Measurements from ENCODE around the gene ZBTB2. TPM values are rescaled to one million over a fixed set of nuclear protein-coding genes. Genes with fewer than 3 reads are reported as not detected.

The ZBTB2 gene
- total RNA-seq, 6 donors from 2014 or later = 4.2 to 18.5 (median 10.9) TPM

DNA sequence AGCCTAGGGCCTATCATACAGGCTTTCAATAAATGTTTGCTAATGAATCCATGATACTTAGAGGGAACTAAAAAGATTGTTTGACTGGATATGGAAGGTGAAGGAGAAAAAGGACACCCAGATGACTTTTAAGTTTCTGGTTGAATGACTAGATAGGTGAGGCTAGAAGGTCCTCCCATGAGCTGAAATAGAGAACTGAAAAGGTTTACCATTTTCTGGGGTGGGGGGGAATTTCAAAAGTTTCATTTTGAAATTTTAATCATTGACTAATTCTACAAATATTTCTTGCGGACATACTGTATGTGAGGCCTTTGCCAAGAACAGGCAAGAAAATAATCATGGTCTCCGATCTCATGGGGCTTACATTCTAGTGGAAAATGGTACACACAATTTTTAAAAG, 17.9 kb upstream of the ZBTB2 start:
- no peaks in the 10 kb centered on the region for H3K27me3 ChIP-seq
- 91 to 93% methylated on average over 2 of the region's 2 CpGs for WGBS, 2 donors
- ATAC-seq (ENCODE audit: low FRiP score in 2 of 2) (no peak), DNase-seq (no peak)
- peaks cover 0 to 34% (median 14%) of the 10 kb centered on the region in 4 donors for H3K36me3 ChIP-seq
- no peak overlapping the region for H3K4me3 ChIP-seq
- H3K9me3 ChIP-seq = no peaks in the 10 kb centered on the region
- H3K4me1 ChIP-seq = no peaks in the 10 kb centered on the region
- no peak overlapping the region for H3K27ac ChIP-seq
- TF ChIP-seq POLR2A (IDR thresholded peaks at IDR 0.05) = no peak
- TF ChIP-seq EP300 (IDR thresholded peaks at IDR 0.05) = no peak
- no peak for TF ChIP-seq POLR2AphosphoS5 (IDR thresholded peaks at IDR 0.05)

DNA sequence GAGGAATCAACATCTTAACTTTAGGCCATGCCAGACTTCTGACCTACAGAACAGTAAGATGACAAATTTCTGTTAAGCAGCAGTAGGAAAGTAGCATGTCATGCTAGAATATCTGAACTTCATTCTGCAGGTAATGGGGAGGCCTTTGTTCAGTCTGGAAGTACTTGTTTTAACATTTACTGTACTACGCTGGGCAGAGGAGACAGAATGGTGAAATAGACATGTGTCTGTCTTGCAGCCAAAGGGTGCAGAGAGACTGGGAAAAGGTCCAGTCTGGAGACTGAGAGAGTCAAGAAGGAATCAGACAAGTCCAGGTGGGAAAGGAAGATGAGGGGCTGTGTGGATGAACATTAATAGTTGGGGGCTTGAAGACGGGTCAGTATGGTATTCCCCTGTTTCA, 17.5 kb upstream of the ZBTB2 start:
- Histone ChIP-seq H3K27me3 (no peaks in the 10 kb centered on the region), H3K36me3 (peaks cover 0 to 32% (median 15%) of the 10 kb centered on the region in 4 donors), H3K4me1 (no peaks in the 10 kb centered on the region), H3K9me3 (no peaks in the 10 kb centered on the region), H3K27ac (no peak overlapping the region), H3K4me3 (no peak overlapping the region)
- DNase-seq (no peak), ATAC-seq (ENCODE audit: low FRiP score in 2 of 2) (no peak)
- TF ChIP-seq POLR2AphosphoS5 (IDR thresholded peaks at IDR 0.05) (no peak), POLR2A (IDR thresholded peaks at IDR 0.05) (no peak), EP300 (IDR thresholded peaks at IDR 0.05) (no peak)
- TF ChIP-seq, protein P1, sequence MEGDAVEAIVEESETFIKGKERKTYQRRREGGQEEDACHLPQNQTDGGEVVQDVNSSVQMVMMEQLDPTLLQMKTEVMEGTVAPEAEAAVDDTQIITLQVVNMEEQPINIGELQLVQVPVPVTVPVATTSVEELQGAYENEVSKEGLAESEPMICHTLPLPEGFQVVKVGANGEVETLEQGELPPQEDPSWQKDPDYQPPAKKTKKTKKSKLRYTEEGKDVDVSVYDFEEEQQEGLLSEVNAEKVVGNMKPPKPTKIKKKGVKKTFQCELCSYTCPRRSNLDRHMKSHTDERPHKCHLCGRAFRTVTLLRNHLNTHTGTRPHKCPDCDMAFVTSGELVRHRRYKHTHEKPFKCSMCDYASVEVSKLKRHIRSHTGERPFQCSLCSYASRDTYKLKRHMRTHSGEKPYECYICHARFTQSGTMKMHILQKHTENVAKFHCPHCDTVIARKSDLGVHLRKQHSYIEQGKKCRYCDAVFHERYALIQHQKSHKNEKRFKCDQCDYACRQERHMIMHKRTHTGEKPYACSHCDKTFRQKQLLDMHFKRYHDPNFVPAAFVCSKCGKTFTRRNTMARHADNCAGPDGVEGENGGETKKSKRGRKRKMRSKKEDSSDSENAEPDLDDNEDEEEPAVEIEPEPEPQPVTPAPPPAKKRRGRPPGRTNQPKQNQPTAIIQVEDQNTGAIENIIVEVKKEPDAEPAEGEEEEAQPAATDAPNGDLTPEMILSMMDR (IDR thresholded peaks at IDR 0.05) = no peak
- WGBS, 2 donors = 95 to 98% methylated on average over 2 of the region's 2 CpGs

DNA sequence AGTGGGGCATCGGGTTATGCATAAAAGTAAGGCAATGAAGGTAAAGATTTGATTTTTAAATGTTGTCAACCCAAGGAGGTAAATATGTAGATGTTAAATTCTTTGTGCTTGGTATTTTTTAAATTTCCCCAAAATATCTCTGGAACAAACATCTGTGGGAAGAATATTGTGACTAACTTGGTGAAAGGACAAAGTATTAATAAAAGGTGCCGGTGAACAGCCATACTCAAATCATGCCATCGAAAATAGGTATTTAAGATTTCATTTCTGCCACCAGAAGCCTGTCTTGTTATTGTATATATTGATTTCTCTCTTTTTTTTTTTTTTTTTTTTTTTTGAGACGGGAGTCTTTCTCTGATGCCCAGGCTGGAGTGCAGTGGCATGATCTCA, 12.6 kb upstream of the ZBTB2 start:
- no peak for ATAC-seq (ENCODE audit: low FRiP score in 2 of 2)
- TF ChIP-seq POLR2A (IDR thresholded peaks at IDR 0.05) = no peak
- TF ChIP-seq POLR2AphosphoS5 (IDR thresholded peaks at IDR 0.05) = no peak
- TF ChIP-seq, protein P1 (IDR thresholded peaks at IDR 0.05) = no peak
- TF ChIP-seq EP300 (IDR thresholded peaks at IDR 0.05) = no peak
- Histone ChIP-seq H3K36me3 (peaks cover 0 to 26% (median 9%) of the 10 kb centered on the region in 4 donors), H3K4me3 (no peak overlapping the region), H3K4me1 (peaks cover 0 to 11% (median 5%) of the 10 kb centered on the region in 4 donors), H3K27me3 (no peaks in the 10 kb centered on the region), H3K9me3 (no peaks in the 10 kb centered on the region), H3K27ac (no peak overlapping the region)
- WGBS, 2 donors = 87 to 95% methylated on average over 4 of the region's 4 CpGs
- no peak for DNase-seq

DNA sequence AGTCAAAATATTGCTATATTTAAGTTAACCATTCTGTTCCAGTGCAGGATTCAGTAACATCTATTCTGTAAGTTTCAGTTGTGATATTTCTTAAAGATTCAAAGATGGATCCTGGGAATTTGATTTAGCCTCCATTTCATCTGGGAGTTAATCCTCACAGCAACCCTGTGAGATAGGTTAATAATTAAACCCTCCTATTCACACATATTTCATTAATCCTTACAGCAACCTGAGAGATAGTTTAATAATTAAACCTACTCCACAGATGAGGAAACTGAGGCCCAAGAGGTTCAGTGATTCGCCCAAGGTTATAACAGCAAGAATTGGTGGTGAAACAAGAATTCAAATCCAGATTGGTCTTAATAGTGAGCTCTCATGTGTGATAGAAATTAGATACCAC, 10.9 kb upstream of the ZBTB2 start:
- no peak overlapping the region for H3K4me3 ChIP-seq
- peaks cover 3 to 11% (median 8%) of the 10 kb centered on the region in 4 donors for H3K4me1 ChIP-seq
- H3K36me3 ChIP-seq = peaks cover 0 to 21% (median 9%) of the 10 kb centered on the region in 4 donors
- no peaks in the 10 kb centered on the region for H3K27me3 ChIP-seq
- 81 to 90% methylated on average over 1 of the region's 1 CpG for WGBS, 2 donors
- TF ChIP-seq POLR2A (IDR thresholded peaks at IDR 0.05) = no peak
- ATAC-seq (ENCODE audit: low FRiP score in 2 of 2) = no peak
- no peak for DNase-seq
- H3K9me3 ChIP-seq = no peaks in the 10 kb centered on the region
- no peak overlapping the region for H3K27ac ChIP-seq

DNA sequence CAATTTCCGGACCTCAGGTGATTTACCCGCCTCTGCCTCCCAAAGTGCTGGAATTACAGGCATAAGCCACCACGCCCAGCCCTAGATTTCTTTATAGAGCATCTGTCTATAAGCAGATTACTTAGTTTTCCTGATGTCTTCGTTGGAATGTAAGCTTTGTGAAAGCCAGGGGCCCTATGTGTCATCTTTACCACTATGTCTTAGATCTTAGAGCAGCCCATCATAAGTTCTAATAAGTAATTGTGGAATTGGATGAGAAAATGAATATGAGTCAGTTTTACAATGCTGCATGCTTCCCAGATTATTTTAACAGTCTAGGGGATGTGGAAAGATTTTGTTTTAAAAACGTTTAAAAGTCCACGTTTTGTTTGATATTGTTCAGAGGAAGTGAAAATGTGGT, 9.1 kb upstream of the ZBTB2 start:
- ATAC-seq (ENCODE audit: low FRiP score in 2 of 2) = no peak
- TF ChIP-seq POLR2AphosphoS5 (IDR thresholded peaks at IDR 0.05) (no peak), POLR2A (IDR thresholded peaks at IDR 0.05) (no peak), EP300 (IDR thresholded peaks at IDR 0.05) (no peak)
- TF ChIP-seq, protein P1 (IDR thresholded peaks at IDR 0.05) = no peak
- DNase-seq = no peak
- Histone ChIP-seq H3K4me3 (no peak overlapping the region), H3K27ac (no peak overlapping the region), H3K9me3 (no peaks in the 10 kb centered on the region), H3K36me3 (peaks cover 0 to 19% (median 7%) of the 10 kb centered on the region in 4 donors), H3K27me3 (no peaks in the 10 kb centered on the region), H3K4me1 (peaks cover 7 to 15% (median 10%) of the 10 kb centered on the region in 4 donors)
- 59 to 77% methylated on average over 5 to 6 of the region's 6 CpGs for whole genome bisulfite sequencing, 2 donors

DNA sequence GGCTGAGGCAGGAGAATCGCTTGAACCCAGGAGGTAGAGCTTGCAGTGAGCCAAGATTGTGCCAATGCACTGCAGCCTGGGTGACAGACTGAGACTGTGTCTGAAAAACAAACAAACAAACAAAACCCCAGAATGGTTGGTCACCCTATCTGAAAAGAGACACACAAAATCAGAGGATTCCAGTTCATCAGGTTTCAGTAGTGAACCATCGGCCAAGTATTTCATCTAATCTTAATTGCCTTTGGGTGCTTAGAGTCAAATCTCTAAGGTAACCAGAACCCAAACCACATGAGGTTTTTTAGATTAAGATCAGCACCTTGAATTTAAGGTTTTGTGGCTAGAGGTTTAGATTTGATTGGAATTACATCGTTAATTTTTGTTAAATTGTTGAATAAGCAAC, 8.3 kb upstream of the ZBTB2 start:
- WGBS, 2 donors = 75 to 85% methylated on average over 3 of the region's 3 CpGs
- H3K36me3 ChIP-seq = peaks cover 0 to 11% (median 4%) of the 10 kb centered on the region in 4 donors
- no peak for TF ChIP-seq EP300 (IDR thresholded peaks at IDR 0.05)
- TF ChIP-seq POLR2A (IDR thresholded peaks at IDR 0.05) = no peak
- TF ChIP-seq POLR2AphosphoS5 (IDR thresholded peaks at IDR 0.05) = no peak
- TF ChIP-seq, protein P1 (IDR thresholded peaks at IDR 0.05) = no peak
- no peaks in the 10 kb centered on the region for H3K9me3 ChIP-seq
- no peak for DNase-seq
- H3K4me3 ChIP-seq = no peak overlapping the region
- no peaks in the 10 kb centered on the region for H3K27me3 ChIP-seq
- ATAC-seq (ENCODE audit: low FRiP score in 2 of 2) = no peak
- peaks cover 7 to 18% (median 14%) of the 10 kb centered on the region in 4 donors for H3K4me1 ChIP-seq
- H3K27ac ChIP-seq = no peak overlapping the region

Measured in upper lobe of left lung (tissue), 6 donors.